ENCODE measurements around the gene NTN3.
A peak's percentile ranks its signal among the peaks of the same experiment; 100 is the strongest.

NTN3 gene

DNA sequence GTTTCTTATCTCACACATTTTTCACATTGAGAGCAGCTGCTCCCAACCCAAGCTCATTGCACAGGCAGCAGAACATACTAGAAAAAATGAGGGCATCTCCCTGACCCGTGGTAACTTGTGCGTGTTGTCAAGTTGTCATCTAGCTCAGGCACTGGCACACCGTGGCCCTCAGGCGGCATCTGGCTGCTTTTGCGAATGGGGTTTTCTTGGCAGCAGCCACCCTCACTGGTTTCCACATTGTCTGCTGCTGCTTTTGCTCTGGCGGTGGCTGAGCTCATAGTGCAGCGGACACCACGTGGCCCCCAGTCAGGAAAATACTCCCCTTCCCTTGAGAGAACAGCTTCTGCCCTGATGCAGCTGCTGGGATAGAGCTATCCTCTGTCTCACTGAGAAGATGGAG lies 20.6 kb upstream of the NTN3 start:
- Mint-ChIP-seq H3K27me3 (ENCODE audit: low read depth, poor library complexity) (peaks cover 2% of the 10 kb centered on the region), H3K4me1 (peaks cover 8% of the 10 kb centered on the region), H3K9me3 (no peaks in the 10 kb centered on the region), H3K36me3 (ENCODE audit: low read depth) (peaks cover 48% of the 10 kb centered on the region), H3K27ac (no peak overlapping the region), H3K4me3 (no peak overlapping the region)
- TF ChIP-seq, protein P1, sequence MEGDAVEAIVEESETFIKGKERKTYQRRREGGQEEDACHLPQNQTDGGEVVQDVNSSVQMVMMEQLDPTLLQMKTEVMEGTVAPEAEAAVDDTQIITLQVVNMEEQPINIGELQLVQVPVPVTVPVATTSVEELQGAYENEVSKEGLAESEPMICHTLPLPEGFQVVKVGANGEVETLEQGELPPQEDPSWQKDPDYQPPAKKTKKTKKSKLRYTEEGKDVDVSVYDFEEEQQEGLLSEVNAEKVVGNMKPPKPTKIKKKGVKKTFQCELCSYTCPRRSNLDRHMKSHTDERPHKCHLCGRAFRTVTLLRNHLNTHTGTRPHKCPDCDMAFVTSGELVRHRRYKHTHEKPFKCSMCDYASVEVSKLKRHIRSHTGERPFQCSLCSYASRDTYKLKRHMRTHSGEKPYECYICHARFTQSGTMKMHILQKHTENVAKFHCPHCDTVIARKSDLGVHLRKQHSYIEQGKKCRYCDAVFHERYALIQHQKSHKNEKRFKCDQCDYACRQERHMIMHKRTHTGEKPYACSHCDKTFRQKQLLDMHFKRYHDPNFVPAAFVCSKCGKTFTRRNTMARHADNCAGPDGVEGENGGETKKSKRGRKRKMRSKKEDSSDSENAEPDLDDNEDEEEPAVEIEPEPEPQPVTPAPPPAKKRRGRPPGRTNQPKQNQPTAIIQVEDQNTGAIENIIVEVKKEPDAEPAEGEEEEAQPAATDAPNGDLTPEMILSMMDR (IDR thresholded peaks at IDR 0.05): no peak
- no peak for DNase-seq

DNA sequence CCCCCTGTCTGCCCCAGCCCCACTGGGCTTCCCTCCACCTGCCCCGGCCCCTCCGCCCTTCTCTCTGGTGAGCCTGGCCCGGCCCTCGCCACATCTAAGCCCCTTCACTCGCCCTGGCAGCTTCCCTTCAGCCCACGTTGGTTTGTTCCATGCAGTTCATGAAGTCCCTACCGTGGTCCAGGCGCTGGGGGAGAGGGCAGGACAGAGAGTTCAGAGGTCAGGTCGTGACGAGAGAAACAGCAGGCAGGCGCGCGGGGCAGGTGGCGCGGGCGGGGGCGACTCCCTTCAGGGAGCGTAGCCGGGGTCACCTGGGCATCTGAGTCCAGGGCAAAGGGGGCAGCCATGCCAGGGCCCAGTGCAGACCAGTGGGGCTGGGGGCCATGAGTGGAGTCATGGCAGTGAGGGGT lies 20.1 kb upstream of the NTN3 start:
- no peak for DNase-seq
- TF ChIP-seq, protein P1 (IDR thresholded peaks at IDR 0.05): no peak
- H3K27ac Mint-ChIP-seq: no peak overlapping the region
- peaks cover 8% of the 10 kb centered on the region for H3K4me1 Mint-ChIP-seq
- H3K9me3 Mint-ChIP-seq: no peaks in the 10 kb centered on the region
- H3K27me3 Mint-ChIP-seq (ENCODE audit: low read depth, poor library complexity): peaks cover 2% of the 10 kb centered on the region
- H3K4me3 Mint-ChIP-seq: no peak overlapping the region
- peaks cover 48% of the 10 kb centered on the region for H3K36me3 Mint-ChIP-seq (ENCODE audit: low read depth)

DNA sequence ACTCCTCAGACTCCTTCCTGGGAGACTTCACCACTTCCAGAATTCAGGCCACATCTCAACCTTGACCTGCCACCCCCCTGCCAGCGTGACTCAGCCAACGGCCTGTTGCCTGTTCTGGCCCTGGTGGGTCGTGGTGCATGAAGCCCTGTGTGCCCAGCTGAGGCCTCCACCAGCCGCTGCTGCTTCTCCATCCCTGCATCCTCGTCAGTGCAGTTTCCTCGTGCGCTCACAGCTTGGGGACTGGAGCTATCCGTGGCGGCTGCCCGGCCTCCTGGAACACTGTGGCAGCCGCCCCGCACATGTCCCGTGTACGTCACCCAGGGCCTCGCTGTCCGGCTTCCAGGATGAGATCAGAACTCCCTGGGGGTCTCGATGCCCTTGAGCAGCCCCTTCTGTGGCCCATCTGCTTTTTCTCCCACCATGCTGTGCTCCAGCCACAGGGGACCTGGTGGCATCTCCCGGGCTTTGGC lies 19.2 kb upstream of the NTN3 start:
- TF ChIP-seq, protein P1 (IDR thresholded peaks at IDR 0.05): no peak
- Mint-ChIP-seq H3K4me1 (peaks cover 8% of the 10 kb centered on the region), H3K27me3 (ENCODE audit: low read depth, poor library complexity) (peaks cover 2% of the 10 kb centered on the region), H3K9me3 (no peaks in the 10 kb centered on the region), H3K4me3 (no peak overlapping the region), H3K27ac (peak overlapping the region; percentile 84), H3K36me3 (ENCODE audit: low read depth) (peaks cover 45% of the 10 kb centered on the region)
- DNase-seq: no peak

GRCh38 chr16:2452650-2453049 lies 18.4 kb upstream of the NTN3 start:
- TF ChIP-seq, protein P1 (IDR thresholded peaks at IDR 0.05): no peak
- H3K4me3 Mint-ChIP-seq: no peak overlapping the region

DNA sequence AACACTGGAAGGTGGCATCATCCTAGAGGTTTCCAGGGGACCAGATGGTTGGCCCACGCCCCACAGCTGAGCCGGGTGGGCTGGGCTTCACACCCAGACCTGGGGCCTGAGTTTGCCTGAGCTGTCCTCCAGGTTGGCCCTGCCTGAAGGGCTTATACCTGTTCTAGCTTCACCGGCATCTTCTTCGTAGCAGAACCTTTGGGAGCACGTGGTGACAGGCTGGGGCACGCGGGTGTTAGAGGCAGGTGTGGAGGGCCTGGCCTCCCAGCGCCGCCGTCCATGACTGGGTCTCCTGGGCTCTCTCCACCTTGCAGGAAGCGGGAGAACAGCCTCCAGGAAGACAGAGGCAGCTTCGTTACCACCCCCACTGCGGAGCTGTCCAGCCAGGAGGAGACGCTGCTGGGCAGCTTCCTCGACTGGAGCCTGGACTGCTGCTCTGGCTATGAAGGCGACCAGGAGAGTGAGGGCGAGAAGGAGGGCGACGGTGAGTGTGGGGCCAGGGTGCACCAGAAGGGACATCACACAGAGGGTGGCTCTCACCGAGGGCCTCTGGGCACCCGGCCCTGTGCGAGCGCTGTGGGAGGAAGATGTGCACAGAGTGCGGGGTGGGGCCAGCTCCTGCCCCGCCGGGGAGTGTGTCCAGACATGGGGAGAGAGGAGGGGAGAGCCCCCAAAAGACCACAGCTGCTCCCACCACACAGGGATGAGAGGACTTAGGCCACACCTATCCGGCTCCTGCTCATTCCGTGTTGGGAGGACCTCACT lies 15.8 kb upstream of the NTN3 start:
- Mint-ChIP-seq H3K36me3 (ENCODE audit: low read depth) (peaks cover 41% of the 10 kb centered on the region), H3K27me3 (ENCODE audit: low read depth, poor library complexity) (peaks cover 2% of the 10 kb centered on the region), H3K27ac (no peak overlapping the region), H3K9me3 (no peaks in the 10 kb centered on the region), H3K4me1 (peaks cover 23% of the 10 kb centered on the region), H3K4me3 (no peak overlapping the region)
- DNase-seq: no peak
- TF ChIP-seq, protein P1 (IDR thresholded peaks at IDR 0.05): no peak

More at GRCh38 chr16:2452650-2453049, 18.4 kb upstream of the NTN3 start:
- no peak for DNase-seq
- no peaks in the 10 kb centered on the region for H3K9me3 Mint-ChIP-seq
- H3K4me1 Mint-ChIP-seq: peaks cover 8% of the 10 kb centered on the region
- peaks cover 52% of the 10 kb centered on the region for H3K36me3 Mint-ChIP-seq (ENCODE audit: low read depth)
- no peak overlapping the region for H3K27ac Mint-ChIP-seq
- H3K27me3 Mint-ChIP-seq (ENCODE audit: low read depth, poor library complexity): peaks cover 2% of the 10 kb centered on the region

Data from nephron progenitor cell (in vitro differentiated cells).